Cardiac fibroblast (primary cell): Measurements from ENCODE around the gene NR6A1.
A peak's percentile ranks its signal among the peaks of the same experiment; 100 is the strongest.

Experiments
- DNase-seq, 2 donors: peaks; one replicate each; pipeline versions ENCODE4 v3.0.0 to v3.0.0-alpha.2; 2010; ENCODE audit warnings: low read depth in 2 of 2
- H3K4me3 ChIP-seq, 2 donors: replicated peaks in 1 of 2; 1 replicate in 1 of 2; 2 replicates in 1 of 2; pipeline ENCODE4 v1.5.1; 2011; ENCODE audit warnings: low read depth in 2 of 2, low read length in 2 of 2, mild to moderate bottlenecking in 2 of 2, moderate library complexity in 1 of 2
- CTCF ChIP-seq: IDR thresholded peaks from one replicate; pipeline ENCODE4 v1.5.1; 2011; ENCODE audit warnings: low read depth, mild to moderate bottlenecking, low read length, inconsistent platforms

NR6A1 gene

GRCh38 chr9:124593651-124594058 lies 177.5 kb downstream of the NR6A1 start:
- peak in 1 of 2 donors; percentile 13 for DNase-seq
- H3K4me3 ChIP-seq, result no peak overlapping the region
- TF ChIP-seq CTCF, result no peak

GRCh38 chr9:124593200-124593599 lies 177.9 kb downstream of the NR6A1 start:
- no peak for TF ChIP-seq CTCF
- H3K4me3 ChIP-seq, result no peak overlapping the region

GRCh38 chr9:124590889-124591641 lies 180.0 kb downstream of the NR6A1 start:
- no peak for TF ChIP-seq CTCF
- no peak overlapping the region for H3K4me3 ChIP-seq
- DNase-seq, result no peak

More at GRCh38 chr9:124593200-124593599, 177.9 kb downstream of the NR6A1 start:
- no peak for DNase-seq

- no peak for DNase-seq
- TF ChIP-seq CTCF, result no peak
- H3K4me3 ChIP-seq, result no peak overlapping the region
Observed at GRCh38 chr9:124584631-124585030, 186.5 kb downstream of the NR6A1 start.

GRCh38 chr9:124583134-124583533 lies 188.0 kb downstream of the NR6A1 start:
- no peak overlapping the region for H3K4me3 ChIP-seq
- DNase-seq, result no peak
- no peak for TF ChIP-seq CTCF

- H3K4me3 ChIP-seq, result no peak overlapping the region
- no peak for TF ChIP-seq CTCF
- DNase-seq, result no peak
Observed at GRCh38 chr9:124580186-124580585, 190.9 kb downstream of the NR6A1 start.

- TF ChIP-seq CTCF, result no peak
- H3K4me3 ChIP-seq, result no peak overlapping the region
- DNase-seq, result no peak
Observed at GRCh38 chr9:124576751-124577150, 194.4 kb downstream of the NR6A1 start.
